ENCODE data around the gene COL13A1. TPM values are rescaled to one million over a fixed set of nuclear protein-coding genes. Genes with fewer than 3 reads are reported as not detected.

Gene COL13A1
- total and polyA plus RNA-seq, 2 of the 8 experiments (the other 6 are each of a cell fraction or from before 2014, with no cell fraction given), result 2.6 to 5.2 TPM

DNA sequence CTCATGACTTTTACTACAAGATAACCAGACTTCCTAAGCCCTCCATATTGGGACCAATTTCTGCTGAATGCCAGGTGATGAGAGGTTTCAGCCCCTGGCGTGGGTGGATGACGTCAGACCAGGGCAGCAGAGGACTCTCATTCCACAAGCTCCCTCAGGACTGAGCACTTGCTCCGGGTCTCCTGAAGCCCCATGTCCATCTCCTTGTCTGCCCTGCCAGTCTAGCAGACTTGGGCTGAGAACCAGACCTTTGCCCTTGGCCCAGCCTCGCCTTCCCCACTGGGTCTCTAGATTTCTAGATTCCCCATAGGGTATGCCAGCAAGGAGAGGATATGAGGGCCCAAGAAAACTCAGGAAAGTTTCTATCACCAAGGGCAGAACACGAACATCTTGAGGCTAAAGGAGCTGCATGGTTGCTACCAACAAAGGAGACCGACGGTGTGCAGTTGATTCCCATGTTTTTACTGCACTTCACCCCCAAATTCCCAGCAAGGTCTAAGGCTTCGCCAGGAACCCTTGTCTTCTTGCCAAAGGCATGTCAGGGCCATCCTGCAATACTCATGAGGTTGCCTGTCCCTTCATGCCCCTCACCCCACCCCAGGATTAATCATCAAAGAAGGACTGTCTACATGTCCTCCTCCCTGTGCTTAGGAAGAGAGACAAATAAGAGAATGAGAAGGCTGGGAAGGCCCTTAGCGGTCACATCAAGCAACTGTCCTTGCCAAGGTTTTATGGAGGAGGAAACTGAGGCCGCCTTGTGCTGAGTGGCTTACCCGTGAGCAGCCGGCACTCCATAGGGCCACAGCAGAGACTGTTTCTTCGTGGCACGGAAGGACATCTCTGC, 154.4 kb downstream of the COL13A1 start (continued):
- TF ChIP-seq GABPA (IDR thresholded peaks at IDR 0.05; ENCODE audit: borderline replicate concordance, insufficient read depth, low read length), result no peak

All from H1 (cell line).